OCI-LY7 (cell line): ENCODE results near the gene KLHL6. TPM values are rescaled to one million over a fixed set of nuclear protein-coding genes. Genes with fewer than 3 reads are reported as not detected.
"Not testable (repeated sequence)": the region's sequence is repeated elsewhere in the genome, so short reads cannot be mapped to it uniquely, and the experiment has no call there.

Source experiments
- BruUV-seq: library from RNA; stranded (reverse); fragments of 400-500 nt; replicated peaks from 2 replicates; lab custom pipeline; 2021; lab: Mats Ljungman, UMichigan
- CTCF ChIA-PET: fragments of 300-600 bp; sonication (Branson Sonifier 250); formaldehyde crosslinking; loops from one replicate; lab custom pipeline; 2022; ENCODE audit warnings: antibody characterized with exemption; ENCODE audit not compliant: unreplicated experiment; lab: Charles Lee
- POLR2A ChIA-PET: fragments of 300-600 bp; sonication (Branson Sonifier 250); formaldehyde crosslinking; loops from one replicate; lab custom pipeline; 2022; ENCODE audit warnings: antibody characterized with exemption; lab: Charles Lee
- DNase-seq: peaks from one replicate; pipeline ENCODE4 v3.0.0-alpha.2; 2015; ENCODE audit warnings: low spot score
- H2AFZ ChIP-seq: fragments of 200-600 bp; sonication (generic), shearing (Covaris generic); 2 replicates; pipeline ENCODE4 v1.6.1; 2014; ENCODE audit warnings: mild to moderate bottlenecking, antibody characterized with exemption, low read length, moderate library complexity
- H3K27ac ChIP-seq: fragments of 200-600 bp; sonication (generic); 2 replicates; pipeline ENCODE4 v1.5.1; 2014; ENCODE audit warnings: mixed run types, low read depth, mild to moderate bottlenecking, moderate library complexity, low read length, inconsistent platforms; ENCODE audit not compliant: poor library complexity, severe bottlenecking
- H3K36me3 ChIP-seq: fragments of 200-600 bp; sonication (generic); 2 replicates; pipeline ENCODE4 v1.6.1; 2014; ENCODE audit warnings: mild to moderate bottlenecking, antibody characterized with exemption, low read length, moderate library complexity, mixed read lengths; ENCODE audit not compliant: insufficient read depth
- H3K4me1 ChIP-seq: fragments of 200-600 bp; sonication (generic); 2 replicates; pipeline ENCODE4 v1.5.1; 2014; ENCODE audit warnings: mild to moderate bottlenecking, low read length; ENCODE audit not compliant: insufficient read depth, poor library complexity, severe bottlenecking
- H3K4me2 ChIP-seq: fragments of 200-600 bp; sonication (generic); 2 replicates; pipeline ENCODE4 v1.6.1; 2014; ENCODE audit warnings: mild to moderate bottlenecking, low read length
- H3K4me3 ChIP-seq: fragments of 200-600 bp; sonication (generic); 2 replicates; pipeline ENCODE4 v1.5.1; 2014; ENCODE audit warnings: mild to moderate bottlenecking, low read depth, low read length; ENCODE audit not compliant: poor library complexity, severe bottlenecking
- H3K79me2 ChIP-seq: fragments of 200-600 bp; sonication (generic); 2 replicates; pipeline ENCODE4 v1.6.1; 2016; ENCODE audit warnings: low read depth, mild to moderate bottlenecking, low read length, moderate library complexity, mixed read lengths; ENCODE audit not compliant: insufficient read depth
- H3K9me2 ChIP-seq: fragments of 200-600 bp; sonication (generic); 2 replicates; pipeline ENCODE4 v1.6.1; 2016; ENCODE audit warnings: mild to moderate bottlenecking, low read length, mixed read lengths; ENCODE audit not compliant: insufficient read depth
- H3K9me3 ChIP-seq: fragments of 200-600 bp; sonication (generic); 2 replicates; pipeline ENCODE4 v1.6.1; 2014; ENCODE audit warnings: mild to moderate bottlenecking, mixed run types, low read length, mixed read lengths
- H4K20me1 ChIP-seq: fragments of 200-600 bp; sonication (generic); 2 replicates; pipeline ENCODE4 v1.6.1; 2014; ENCODE audit warnings: mild to moderate bottlenecking, antibody characterized with exemption, low read length, moderate library complexity, mixed read lengths; ENCODE audit not compliant: insufficient read depth
- CTCF ChIP-seq: fragments of 200-600 bp; sonication (generic); conservative IDR thresholded peaks from 2 replicates; pipeline ENCODE4 v1.5.1; 2014; ENCODE audit warnings: mild to moderate bottlenecking, antibody characterized with exemption, low read length, moderate library complexity, mixed read lengths
- EZH2phosphoT487 ChIP-seq: fragments of 200-600 bp; sonication (generic); IDR thresholded peaks from 2 replicates; pipeline ENCODE4 v1.6.1; 2018; ENCODE audit warnings: low read depth, borderline replicate concordance, mild to moderate bottlenecking, mixed run types, antibody characterized with exemption, low read length, moderate library complexity, mixed read lengths
- intact Hi-C: fragments of 100-400 bp; cut with micrococcal nuclease; formaldehyde crosslinking; loops from one replicate; pipeline ENCODE4 v1.10.0; 2022; ENCODE audit not compliant: unreplicated experiment
- total RNA-seq, 2 experiments: library from RNA; depleted of rRNA in 1 of 2; stranded (reverse); fragments of >200 nt in 1 of 2; shearing (Covaris generic) in 1 of 2; gene quantifications; 2 replicates each; pipeline ENCODE4 v1.2.3, GENCODE V29; 2014 to 2022

The KLHL6 gene
- total RNA-seq, 2 experiments from 2014 or later: 143 to 169 TPM

DNA sequence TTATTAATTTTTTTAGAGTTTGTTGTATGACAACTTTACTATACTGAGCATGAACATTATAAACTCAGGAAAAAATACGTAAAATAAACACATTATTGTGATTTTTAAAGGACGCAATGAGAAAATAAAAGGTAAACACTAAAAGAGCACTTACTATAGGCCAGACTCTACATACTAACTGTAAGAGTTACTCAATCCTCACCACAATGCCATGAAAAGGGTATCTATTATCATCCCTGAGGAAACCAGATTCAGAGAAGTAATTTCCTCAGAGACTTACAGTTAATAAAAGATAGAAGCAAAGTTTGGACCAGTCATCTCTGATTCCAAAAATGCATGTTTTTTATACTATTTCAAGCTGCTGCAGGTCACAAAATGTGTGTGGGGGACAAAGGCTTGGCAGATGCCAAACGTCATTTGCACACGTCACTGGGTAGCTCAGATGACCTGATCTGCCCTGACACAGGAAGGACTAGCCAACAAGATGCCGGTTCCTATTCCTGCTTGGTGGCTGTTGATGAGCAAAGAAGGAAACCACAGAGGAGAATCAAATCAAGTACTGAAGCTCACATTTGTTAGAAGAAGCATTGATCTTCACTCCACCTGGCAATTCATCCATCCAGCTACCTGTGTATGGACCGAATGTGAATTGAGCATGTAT, 42.3 kb downstream of the KLHL6 start:
- Histone ChIP-seq H3K9me3 (no peaks in the 10 kb centered on the region), H2AFZ (no peak overlapping the region; the same call in 1 of the 2 replicates), H3K4me3 (peak overlapping the region; percentile 39), H3K27ac (peak overlapping the region; percentile 94), H3K79me2 (peaks cover 91% of the 10 kb centered on the region), H3K4me1 (peaks cover 97% of the 10 kb centered on the region), H3K9me2 (no peaks in the 10 kb centered on the region), H4K20me1 (no peaks in the 10 kb centered on the region), H3K36me3 (peaks cover 74% of the 10 kb centered on the region), H3K4me2 (peak overlapping the region; percentile 57)
- TF ChIP-seq EZH2phosphoT487 (no peak), CTCF (no peak)
- peak; percentile 84 for DNase-seq
- CTCF ChIA-PET: interaction anchor here (0.6 to 1.2 kb wide), 3 partner anchors 35 to 85 kb away, joined by 3 to 4 read pairs (median 3); partner anchors contain the start of gene MCF2L2
- intact Hi-C loops: loop anchor here (2.0 kb wide), 1 partner anchor 124 kb away; no protein-coding TSS in a partner anchor
- TSS peak; percentile 13 for BruUV-seq
- POLR2A ChIA-PET: interaction anchor here (0.5 to 5.9 kb wide), 14 partner anchors 9 to 298 kb away, joined by 3 to 47 read pairs (median 4); partner anchors contain the start of gene KLHL6

DNA sequence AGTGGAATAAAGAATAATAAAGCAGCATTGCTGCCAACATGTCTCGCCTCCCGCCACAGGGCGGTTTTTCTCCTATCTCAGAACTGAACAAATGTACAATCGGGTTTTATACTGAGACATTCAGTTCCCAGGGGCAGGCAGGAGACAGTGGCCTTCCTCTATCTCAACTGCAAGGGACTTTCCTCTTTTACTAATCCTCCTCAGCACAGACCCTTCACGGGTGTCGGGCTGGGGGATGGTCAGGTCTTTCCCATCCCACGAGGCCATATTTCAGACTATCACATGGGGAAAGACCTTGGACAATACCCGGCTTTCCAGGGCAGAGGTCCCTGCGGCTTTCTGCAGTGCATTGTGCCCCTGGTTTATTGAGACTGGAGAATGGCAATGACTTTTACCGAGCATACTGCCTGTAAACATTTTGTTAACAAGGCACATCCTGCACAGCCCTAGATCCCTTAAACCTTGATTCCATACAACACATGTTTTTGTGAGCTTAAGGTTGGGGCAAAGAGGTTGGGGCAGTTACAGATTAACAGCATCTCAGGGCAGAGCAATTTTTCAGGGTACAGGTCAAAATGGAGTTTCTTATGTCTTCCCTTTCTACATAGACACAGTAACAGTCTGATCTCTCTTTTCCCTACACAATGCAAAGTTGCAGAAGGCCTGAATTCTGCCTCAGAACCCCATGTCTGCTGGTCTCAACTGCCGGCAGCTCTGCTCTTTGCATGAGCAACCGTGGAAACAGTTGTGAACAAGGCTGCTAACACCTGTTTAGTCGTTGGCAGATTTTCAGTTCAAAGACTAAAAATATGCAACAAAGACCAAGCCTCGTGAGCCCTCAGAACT, 44.0 kb downstream of the KLHL6 start:
- BruUV-seq, H2AFZ ChIP-seq, CTCF ChIA-PET, H3K9me3 ChIP-seq, H4K20me1 ChIP-seq, H3K9me2 ChIP-seq: not testable (repeated sequence)
- H3K4me1 ChIP-seq: peaks cover 95% of the 10 kb centered on the region
- H3K27ac ChIP-seq: peak overlapping the region; percentile 94
- H3K4me3 ChIP-seq: peak overlapping the region; percentile 27
- H3K36me3 ChIP-seq: peaks cover 74% of the 10 kb centered on the region
- peak; percentile 96 for DNase-seq
- H3K79me2 ChIP-seq: peaks cover 95% of the 10 kb centered on the region
- intact Hi-C loops: loop anchor here (1.0 to 2.0 kb wide), 3 partner anchors 41 to 125 kb away; no protein-coding TSS in a partner anchor
- POLR2A ChIA-PET: interaction anchor here (0.8 to 5.9 kb wide), 7 partner anchors 21 to 80 kb away, joined by 3 to 47 read pairs (median 4); partner anchors contain the start of gene KLHL6
- peak overlapping the region; percentile 57 for H3K4me2 ChIP-seq

DNA sequence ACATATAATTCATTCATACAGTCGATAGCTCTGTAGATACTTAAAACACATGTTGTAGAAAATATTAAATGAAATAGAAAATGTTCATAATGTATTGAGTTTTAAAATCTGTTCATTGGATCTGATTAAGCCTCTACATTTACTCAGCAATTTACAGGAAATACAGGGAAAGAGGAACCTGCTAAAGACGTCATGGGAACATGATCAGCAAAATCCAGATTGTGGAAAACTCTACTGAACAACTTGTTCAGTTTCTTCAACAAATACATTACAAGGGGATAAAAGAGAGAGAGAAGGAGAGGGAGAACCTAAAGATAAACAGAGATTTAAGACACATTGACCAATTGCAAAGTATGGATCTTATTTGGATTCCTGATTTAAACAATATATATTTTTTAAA, 46.7 kb downstream of the KLHL6 start:
- peaks cover 78% of the 10 kb centered on the region for H3K36me3 ChIP-seq
- no peak for DNase-seq
- POLR2A ChIA-PET: interaction anchor here (0.6 to 2.6 kb wide), 8 partner anchors 9 to 83 kb away, joined by 3 to 14 read pairs (median 4); no protein-coding TSS in a partner anchor
- H3K9me3 ChIP-seq: no peaks in the 10 kb centered on the region
- H3K4me2 ChIP-seq: no peak overlapping the region
- TF ChIP-seq EZH2phosphoT487: no peak
- no peak for TF ChIP-seq CTCF
- CTCF ChIA-PET: interaction anchor here (0.5 to 0.9 kb wide), 2 partner anchors 10 to 259 kb away, joined by 3 to 4 read pairs; no protein-coding TSS in a partner anchor
- H4K20me1 ChIP-seq: no peaks in the 10 kb centered on the region
- H3K4me1 ChIP-seq: peaks cover 81% of the 10 kb centered on the region
- no peak overlapping the region for H2AFZ ChIP-seq
- peak overlapping the region; percentile 48 for H3K27ac ChIP-seq
- intact Hi-C loops: no loop called here
- H3K79me2 ChIP-seq: peaks cover 98% of the 10 kb centered on the region
- BruUV-seq: no TSS peak
- H3K9me2 ChIP-seq: no peaks in the 10 kb centered on the region
- no peak overlapping the region for H3K4me3 ChIP-seq
